Urinary bladder (tissue), 4 donors: ENCODE data around the gene LIMS3. TPM values are rescaled to one million over a fixed set of nuclear protein-coding genes. Genes with fewer than 3 reads are reported as not detected.
"Not testable (repeated sequence)": the region's sequence is repeated elsewhere in the genome, so short reads cannot be mapped to it uniquely, and the experiment has no call there.

Experiments used
- DNase-seq: peaks from one replicate; pipeline ENCODE4 v3.0.0-alpha.2; 2015; ENCODE audit errors: extremely low spot score
- H3K27ac ChIP-seq: one replicate; pipeline ENCODE4 v1.5.1; 2013; ENCODE audit warnings: low read depth, mild to moderate bottlenecking, moderate library complexity
- H3K36me3 ChIP-seq: one replicate; pipeline ENCODE4 v1.6.1; 2013; ENCODE audit warnings: mild to moderate bottlenecking, moderate library complexity; ENCODE audit not compliant: insufficient read depth
- H3K4me1 ChIP-seq: one replicate; pipeline ENCODE4 v1.6.1; 2013; ENCODE audit warnings: mild to moderate bottlenecking, moderate library complexity; ENCODE audit not compliant: insufficient read depth
- H3K4me3 ChIP-seq: one replicate; pipeline ENCODE4 v1.5.1; 2013; ENCODE audit warnings: low read depth, low read length
- WGBS: extraction: QIAGEN DNeasy Blood & Tissue Kit; methylation state at CpG from one replicate; pipeline ENCODE4 v1.1.7; 2013; 5-methylcytosine and 5-hydroxymethylcytosine counted together
- polyA plus RNA-seq: library from polyadenylated mRNA; stranded (reverse); fragments of 200-250 nt; gene quantifications from one replicate; pipeline ENCODE4 v1.2.3, GENCODE V29; 2013
- total RNA-seq: library from RNA; depleted of rRNA; stranded (reverse); fragments of >200 nt; gene quantifications from one replicate; pipeline ENCODE4 v1.2.3, GENCODE V29; 2014
- donor health status: healthy with polysubstance abuse.
- donor health status: healthy.

The LIMS3 gene, protein sequence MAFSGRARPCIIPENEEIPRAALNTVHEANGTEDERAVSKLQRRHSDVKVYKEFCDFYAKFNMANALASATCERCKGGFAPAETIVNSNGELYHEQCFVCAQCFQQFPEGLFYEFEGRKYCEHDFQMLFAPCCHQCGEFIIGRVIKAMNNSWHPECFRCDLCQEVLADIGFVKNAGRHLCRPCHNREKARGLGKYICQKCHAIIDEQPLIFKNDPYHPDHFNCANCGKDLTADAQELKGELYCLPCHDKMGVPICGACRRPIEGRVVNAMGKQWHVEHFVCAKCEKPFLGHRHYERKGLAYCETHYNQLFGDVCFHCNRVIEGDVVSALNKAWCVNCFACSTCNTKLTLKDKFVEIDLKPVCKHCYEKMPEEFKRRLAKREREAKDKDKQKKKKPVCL
- total RNA-seq: 13.5 TPM
- 1.1 TPM for polyA plus RNA-seq

- not testable (repeated sequence) for H3K4me3 ChIP-seq, H3K36me3 ChIP-seq, H3K4me1 ChIP-seq, H3K27ac ChIP-seq, DNase-seq
- no CpG with 5 or more reads among the region's 28 CpGs for WGBS
Observed at GRCh38 chr2:109898462-109899336, at the start of gene LIMS3. TSS of gene LIMS3 (plus strand) at chr2:109898688. CDS start at chr2:109898729, 41 bp downstream.

DNA sequence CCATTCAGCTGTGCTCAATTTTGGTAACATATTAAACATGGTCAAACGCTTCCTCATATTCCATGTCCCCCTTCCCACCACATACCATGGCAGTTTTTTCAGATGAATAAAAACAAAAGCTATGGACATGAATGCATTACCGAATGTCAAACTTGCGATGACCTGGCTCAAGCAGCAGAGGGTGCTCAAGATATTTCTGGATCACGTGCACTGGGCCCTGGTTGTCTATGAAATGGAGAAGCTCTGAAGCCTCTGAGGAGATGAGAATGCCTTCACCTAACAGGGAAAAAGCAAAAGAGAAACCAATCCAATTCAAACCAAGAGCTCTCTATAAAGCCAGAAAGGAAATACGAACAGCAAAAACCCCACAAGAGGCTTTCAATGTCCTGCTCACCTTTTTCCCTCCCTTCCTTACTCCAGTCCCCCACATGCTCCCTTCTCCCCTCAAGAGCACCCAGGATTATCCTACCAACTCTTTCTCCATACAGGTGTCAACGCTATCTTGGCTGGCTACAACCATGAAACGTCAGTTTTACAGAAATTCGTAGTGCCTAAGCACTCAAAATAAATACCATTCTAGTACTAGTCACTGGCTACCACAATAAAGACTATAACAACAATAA is 27.2 kb upstream of the LIMS3 start:
- not testable (repeated sequence) for H3K27ac ChIP-seq, H3K4me1 ChIP-seq, DNase-seq, H3K36me3 ChIP-seq, H3K4me3 ChIP-seq
- no CpG with 5 or more reads among the region's 8 CpGs for WGBS

- H3K27ac ChIP-seq, H3K36me3 ChIP-seq, H3K4me3 ChIP-seq, DNase-seq, H3K4me1 ChIP-seq: not testable (repeated sequence)
- WGBS: no CpG with 5 or more reads among the region's 3 CpGs
Observed at GRCh38 chr2:109876625-109877024, 21.9 kb upstream of the LIMS3 start.

- not testable (repeated sequence) for H3K36me3 ChIP-seq, H3K4me3 ChIP-seq, H3K27ac ChIP-seq, H3K4me1 ChIP-seq, DNase-seq
- WGBS: no CpG with 5 or more reads among the region's 1 CpG
Observed at GRCh38 chr2:109882112-109882511, 16.4 kb upstream of the LIMS3 start.

GRCh38 chr2:109888414-109888813 is 10.1 kb upstream of the LIMS3 start:
- H3K4me1 ChIP-seq, H3K36me3 ChIP-seq, H3K4me3 ChIP-seq, H3K27ac ChIP-seq, DNase-seq: not testable (repeated sequence)
- WGBS: no CpG with 5 or more reads among the region's 4 CpGs

DNA sequence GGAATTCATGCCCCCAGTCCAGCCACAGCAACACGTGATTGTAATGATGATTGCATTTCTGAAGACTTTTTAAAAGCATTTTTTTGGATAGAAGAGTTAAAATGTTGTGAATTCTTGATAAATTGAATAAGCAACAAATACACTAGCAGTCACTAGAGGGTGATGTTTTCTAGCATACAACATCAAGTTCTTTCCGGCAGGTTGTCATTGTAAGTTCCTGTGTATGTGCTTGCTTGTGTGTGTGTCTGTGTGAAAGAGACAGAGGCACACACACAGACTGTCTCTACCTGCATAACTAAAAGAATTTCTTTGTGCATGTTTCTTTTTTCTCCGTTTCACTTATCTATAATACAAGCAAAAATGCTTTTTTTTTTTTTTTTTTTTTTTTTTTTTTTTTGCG is 8.6 kb upstream of the LIMS3 start:
- not testable (repeated sequence) for DNase-seq, H3K4me1 ChIP-seq
- no CpG with 5 or more reads among the region's 4 CpGs for WGBS

DNA sequence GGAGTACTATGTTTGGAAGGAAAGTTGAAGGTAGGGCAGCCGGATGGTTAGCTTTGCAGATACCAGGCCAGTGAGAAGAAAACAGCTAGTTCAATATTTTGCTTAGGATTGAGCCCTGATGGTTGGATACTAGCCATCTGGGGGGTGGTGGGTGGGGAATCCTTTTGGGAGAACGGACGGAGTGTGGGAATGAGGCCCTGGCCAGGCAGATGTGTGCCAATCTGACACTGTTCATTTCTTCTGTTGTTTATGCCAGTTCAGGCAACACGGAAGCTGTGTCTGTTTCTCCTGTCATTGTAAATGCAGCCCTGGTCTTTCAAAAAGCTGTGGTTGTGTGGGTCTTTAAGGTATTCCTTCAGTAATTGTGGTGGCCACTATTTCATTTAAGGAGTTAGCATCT is 7.5 kb upstream of the LIMS3 start:
- WGBS: no CpG with 5 or more reads among the region's 4 CpGs
- not testable (repeated sequence) for H3K27ac ChIP-seq, H3K36me3 ChIP-seq, H3K4me3 ChIP-seq, H3K4me1 ChIP-seq, DNase-seq

More for the DNA sequence above, 8.6 kb upstream of the LIMS3 start:
- not testable (repeated sequence) for H3K36me3 ChIP-seq, H3K27ac ChIP-seq, H3K4me3 ChIP-seq

GRCh38 chr2:109893736-109894135 is 4.8 kb upstream of the LIMS3 start:
- not testable (repeated sequence) for H3K4me3 ChIP-seq, H3K36me3 ChIP-seq, DNase-seq, H3K4me1 ChIP-seq, H3K27ac ChIP-seq
- no CpG with 5 or more reads among the region's 7 CpGs for WGBS

DNA sequence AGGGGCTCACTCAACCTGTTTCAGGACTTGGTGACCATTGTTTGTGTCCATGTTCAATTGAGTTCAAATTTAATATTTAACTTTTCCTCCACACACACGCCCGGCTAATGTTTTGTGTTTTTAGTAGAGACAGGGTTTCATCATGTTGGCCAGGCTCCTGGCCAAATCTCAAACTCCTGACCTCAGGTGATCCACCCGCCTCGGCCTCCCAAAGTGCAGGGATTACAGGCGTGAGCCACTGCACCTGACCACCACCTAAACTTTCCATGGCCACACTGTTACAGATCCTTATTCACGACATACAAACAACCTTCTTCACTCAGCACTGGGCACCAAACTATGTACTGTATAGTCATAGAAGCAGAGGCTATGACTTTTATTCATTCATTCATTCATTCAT is 4.3 kb upstream of the LIMS3 start:
- H3K4me1 ChIP-seq, H3K27ac ChIP-seq, DNase-seq, H3K4me3 ChIP-seq, H3K36me3 ChIP-seq: not testable (repeated sequence)
- no CpG with 5 or more reads among the region's 6 CpGs for WGBS

DNA sequence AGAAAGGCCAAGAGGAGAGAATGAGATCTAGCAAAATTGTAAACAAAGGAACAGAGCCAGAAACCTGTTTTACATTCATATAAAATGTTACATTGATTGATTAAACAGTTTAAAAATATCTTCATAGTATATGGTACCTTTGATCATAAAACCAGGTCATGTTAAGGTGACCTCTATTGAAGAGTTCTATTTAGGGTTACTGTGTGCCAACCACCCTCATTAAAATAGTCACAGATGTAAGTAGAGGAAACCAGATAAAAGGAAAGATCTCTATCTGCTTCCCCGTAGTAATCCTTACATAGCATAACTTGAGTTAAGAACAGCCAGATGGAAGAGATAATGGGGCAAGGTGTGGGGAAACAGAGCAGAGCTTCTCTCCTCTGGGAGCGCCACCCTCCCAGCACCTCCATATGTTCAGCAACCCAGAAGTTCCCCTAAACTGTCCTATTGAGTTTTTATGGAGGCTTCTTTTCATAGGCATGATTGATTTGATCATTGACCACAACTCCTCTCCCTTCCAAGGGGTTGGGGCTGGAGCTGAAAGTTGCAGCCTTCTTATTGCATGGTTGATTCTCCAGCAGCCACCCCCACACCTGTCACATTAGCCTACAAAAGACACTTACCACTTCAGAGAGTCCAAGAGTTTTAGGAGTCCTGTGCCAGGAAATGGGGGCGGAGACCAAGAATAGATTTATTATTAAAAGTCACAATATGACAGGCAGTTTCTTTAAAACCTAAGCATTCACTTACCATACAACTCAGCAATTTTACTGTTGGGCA is 3.2 kb upstream of the LIMS3 start:
- not testable (repeated sequence) for H3K4me1 ChIP-seq, H3K4me3 ChIP-seq, H3K36me3 ChIP-seq, H3K27ac ChIP-seq, DNase-seq
- WGBS: no CpG with 5 or more reads among the region's 3 CpGs

- not testable (repeated sequence) for H3K4me3 ChIP-seq, H3K4me1 ChIP-seq, H3K36me3 ChIP-seq, DNase-seq, H3K27ac ChIP-seq
- no CpG with 5 or more reads among the region's 4 CpGs for WGBS
Observed at GRCh38 chr2:109896212-109896611, 2.3 kb upstream of the LIMS3 start.

DNA sequence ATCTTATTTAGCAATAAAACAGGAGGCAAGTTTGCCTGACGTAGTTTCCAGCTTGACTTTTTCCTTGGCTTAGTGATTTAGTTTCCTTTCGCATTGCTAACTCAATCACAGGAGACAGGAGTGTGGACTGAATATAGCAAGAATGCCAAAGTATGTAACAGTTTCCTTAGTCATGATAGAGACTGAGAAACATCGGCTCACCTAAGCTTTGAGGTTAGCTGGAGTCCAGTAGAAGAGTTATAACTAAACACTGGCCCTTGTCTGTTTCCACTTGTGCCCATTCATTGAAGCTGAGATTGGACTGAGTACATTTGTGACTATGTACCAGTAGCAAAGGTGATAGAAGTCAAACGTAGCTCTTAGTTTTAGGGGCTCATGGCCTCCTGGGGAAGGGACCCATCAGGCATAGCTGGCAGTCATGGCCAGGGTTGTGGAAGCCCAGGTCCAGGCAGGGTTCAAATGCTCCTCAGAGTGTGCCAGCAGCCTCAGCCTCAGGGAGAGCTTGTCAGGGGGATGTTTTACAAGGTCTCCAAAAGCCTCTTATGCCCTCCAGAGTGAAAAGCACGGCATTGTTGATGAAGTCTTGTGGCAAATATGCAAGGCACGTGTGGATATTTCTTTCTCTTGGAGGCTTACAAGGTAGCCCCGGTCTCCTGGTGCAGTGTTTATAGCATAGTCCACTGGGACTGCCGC is 573 bp upstream of the LIMS3 start:
- WGBS: no CpG with 5 or more reads among the region's 8 CpGs
- H3K27ac ChIP-seq, H3K36me3 ChIP-seq, DNase-seq, H3K4me1 ChIP-seq, H3K4me3 ChIP-seq: not testable (repeated sequence)

DNA sequence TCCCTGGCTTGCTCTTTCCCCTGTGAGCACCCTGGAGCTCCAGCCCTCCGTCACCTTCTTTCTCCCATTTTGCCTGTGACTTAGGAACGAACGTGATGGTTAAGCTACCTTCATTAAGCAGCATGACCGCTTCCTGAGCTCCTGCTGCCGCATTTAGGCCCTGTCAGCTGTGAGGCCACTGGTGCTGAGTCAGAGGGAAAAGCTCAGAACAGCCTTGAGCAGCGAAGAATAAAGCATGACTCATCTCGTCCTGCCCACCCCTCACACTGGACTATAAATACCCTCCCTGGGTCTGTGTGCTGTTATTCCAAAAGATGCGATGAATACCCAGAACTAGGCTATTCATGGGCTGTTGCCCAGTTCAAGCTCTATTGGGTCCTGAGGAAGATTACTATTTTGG is 7.3 kb downstream of the LIMS3 start:
- not testable (repeated sequence) for DNase-seq, H3K36me3 ChIP-seq, H3K4me3 ChIP-seq, H3K27ac ChIP-seq, H3K4me1 ChIP-seq
- WGBS: no CpG with 5 or more reads among the region's 8 CpGs
